Measurements from ENCODE around the gene RNF166.
A peak's percentile ranks its signal among the peaks of the same experiment; 100 is the strongest.

Gene RNF166

DNA sequence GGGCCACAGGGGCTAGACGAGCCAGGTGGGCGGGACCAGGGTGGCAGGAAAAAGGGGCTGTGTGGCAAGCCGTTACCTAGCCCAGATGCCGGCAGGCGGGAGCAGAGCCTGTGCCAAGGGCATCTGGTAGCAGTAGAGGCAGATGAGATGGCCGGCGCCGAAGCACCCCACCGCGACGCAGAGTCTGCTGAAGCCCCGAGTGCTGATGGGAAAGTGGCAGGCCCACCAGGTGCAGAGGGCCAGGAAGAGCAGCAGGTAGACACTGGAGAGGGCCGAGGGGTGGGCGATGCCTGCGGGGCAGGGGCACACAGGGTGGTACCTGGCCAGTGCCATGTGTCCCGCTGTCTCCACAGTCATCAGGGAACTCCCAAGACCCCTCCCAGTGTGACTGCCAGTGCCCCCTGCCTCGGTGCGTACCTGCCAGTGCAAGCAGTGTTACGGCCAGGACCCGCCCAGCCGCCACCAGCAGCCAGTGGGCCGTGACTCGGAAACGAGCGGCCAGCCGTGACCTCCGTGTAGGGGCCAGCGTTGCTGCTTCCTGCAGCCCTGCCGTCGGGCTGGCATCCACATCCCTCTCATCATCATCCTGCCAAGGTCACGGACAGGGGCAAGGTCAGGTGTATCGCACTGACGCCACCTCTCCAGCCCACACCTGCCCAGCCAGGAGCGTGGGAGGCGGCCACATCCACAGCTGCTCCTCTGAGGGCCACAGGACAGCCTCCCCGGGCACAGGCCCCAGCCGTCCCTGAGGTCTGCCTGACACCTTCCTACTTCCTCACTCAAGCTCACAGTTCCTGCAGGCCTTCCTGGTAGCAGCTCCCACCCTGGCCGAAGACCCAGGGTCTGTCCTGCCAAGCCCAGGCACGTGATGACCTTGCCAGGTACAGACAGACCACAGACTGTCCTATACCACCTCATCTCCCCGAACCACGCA, 32.2 kb upstream of the RNF166 start:
- DNase-seq: no peak

DNA sequence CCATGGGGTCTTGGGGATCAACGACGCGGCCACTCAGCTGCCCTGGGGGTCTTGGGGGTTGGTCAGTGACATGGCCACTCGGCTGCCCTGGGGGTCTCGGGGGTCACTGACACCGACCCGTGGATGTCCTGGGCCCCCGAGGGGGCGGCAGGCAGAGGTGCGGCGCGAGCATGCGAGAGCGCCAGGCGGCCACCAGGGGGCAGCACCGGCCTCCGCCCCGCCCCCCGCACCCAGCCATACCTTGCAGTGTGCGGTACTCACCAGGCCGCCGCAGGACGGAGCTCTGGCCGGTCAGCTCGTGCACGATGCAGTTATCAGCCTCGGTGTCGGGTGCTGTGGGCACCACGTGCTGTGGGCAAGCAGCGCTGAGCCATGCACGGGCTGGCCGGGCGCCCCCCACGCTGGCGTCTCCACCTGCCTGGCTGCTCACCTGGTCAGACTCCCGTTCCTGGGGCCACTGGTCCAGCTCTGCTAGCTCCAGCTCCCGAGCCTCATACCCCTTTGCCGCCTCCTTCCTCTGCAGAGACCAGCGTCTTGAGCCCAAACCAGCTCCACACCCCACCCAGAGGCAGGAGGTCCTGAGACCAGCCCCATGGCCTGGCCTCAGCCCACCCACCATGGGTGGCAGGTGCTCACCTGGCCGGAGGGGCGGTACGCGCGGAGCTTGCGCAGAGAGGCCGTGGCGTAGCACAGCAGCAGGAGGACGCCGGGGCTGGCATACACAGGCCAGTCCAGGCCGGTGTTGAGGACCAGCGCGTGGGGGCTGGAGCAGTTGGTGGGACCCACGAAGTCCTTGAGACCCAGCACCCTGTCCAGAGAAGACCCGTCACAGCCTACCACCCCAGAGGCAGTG, 31.3 kb upstream of the RNF166 start:
- DNase-seq: no peak

- no peak for DNase-seq
These were observed 30.3 kb upstream of the RNF166 start for GRCh38 chr16:88736496-88736895.

DNA sequence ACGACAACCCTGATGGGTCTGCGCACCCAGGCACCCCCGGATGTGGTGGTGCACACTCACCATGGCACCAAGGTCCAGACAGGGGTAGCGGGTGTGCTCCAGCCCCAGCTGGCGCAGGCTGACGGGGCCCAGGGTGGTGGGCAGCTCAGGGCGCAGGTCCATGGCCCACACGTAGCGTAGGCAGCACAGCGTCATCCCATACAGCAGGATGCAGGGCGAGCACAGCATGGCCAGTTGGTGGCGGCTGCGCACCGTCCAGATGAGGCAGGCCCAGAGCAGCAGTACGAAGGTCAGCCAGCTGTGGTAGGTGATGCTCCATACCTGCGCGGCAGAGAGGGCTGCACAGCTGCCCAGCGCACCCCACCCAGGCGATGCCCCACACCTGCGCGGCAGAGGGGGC, 29.9 kb upstream of the RNF166 start:
- no peak for DNase-seq

- no peak for DNase-seq
These were observed 29.4 kb upstream of the RNF166 start for GRCh38 chr16:88735616-88736015.

DNA sequence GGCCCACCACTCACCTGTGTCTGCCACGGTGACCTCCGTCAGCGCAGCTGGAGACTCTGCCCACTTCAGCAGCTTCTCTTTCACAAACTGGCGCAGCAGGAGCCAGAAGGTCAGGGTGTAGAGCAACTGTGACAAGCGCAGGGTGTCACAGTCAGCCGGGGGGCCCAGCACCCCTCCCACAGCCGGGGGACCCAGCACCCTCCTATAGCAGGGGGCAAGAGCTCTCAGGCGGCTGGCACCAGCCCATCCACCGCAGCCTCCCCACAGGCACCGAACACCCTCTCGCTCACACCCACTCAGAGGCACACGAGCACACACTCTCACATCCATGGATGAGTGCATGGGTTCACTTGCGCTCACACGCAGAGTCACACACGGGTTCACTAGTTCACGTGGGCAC, 28.9 kb upstream of the RNF166 start:
- DNase-seq: no peak

DNA sequence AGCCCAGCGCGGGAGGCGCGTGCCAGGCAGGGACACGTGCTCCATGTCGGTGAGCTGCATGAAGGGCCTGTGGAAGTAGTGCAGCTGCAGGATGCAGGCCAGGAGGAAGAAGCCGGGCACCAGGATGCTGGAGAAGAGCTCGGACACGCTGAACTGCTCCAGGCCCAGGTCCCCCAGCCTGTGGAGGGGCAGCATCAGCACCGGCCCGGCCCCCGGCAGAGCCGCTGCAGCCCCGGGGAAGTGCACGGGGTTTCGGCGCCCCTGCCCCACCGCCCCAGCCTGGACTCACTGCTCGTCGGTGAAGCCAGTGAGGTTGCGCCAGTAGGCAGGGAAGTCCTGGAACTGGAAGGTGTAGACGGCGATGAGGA, 28.1 kb upstream of the RNF166 start:
- no peak for DNase-seq

GRCh38 chr16:88733630-88734360, 27.6 kb upstream of the RNF166 start:
- DNase-seq: no peak

GRCh38 chr16:88732961-88733294, 26.7 kb upstream of the RNF166 start:
- no peak for DNase-seq

DNA sequence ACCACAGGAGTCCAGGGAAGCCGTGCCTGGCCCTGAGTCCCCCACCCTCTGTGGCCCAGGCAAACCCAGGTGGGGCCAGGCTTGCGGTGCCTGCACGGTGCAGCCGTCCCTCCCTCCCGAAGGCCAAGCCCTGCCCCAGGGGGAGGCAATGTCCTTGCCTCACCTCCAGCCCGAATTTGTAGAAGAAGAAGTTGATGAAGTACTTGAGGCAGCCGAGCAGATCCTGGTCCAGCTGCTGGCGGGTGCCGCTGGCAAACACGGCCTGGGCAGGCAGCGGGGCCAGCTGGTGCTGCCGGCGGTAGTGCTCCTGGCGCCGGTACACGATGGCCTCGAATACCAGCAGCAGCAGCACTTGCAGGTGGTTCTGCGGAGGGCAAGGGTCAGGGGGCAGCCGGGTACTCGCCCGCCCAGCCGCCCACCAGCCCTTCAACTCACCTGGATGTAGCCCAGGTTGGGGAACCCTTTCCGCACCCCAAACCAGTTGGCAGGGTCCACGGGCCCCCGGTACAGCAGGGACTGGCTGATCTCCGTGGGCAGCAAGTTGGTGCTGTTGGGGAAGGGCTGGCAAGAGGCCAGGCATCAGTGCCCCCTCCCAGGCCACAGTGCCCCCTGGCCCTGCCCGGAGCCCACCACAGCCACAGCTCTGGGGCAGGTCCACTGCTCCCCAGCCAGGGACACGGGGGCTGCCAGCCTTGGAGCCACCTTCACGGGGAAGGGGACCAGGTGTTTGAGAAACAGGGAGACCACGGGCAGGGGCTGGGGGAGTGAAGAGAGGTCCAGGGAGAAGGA, 26.2 kb upstream of the RNF166 start:
- peak; percentile 27 for DNase-seq

GRCh38 chr16:88731699-88732098, 25.5 kb upstream of the RNF166 start:
- DNase-seq: no peak

DNA sequence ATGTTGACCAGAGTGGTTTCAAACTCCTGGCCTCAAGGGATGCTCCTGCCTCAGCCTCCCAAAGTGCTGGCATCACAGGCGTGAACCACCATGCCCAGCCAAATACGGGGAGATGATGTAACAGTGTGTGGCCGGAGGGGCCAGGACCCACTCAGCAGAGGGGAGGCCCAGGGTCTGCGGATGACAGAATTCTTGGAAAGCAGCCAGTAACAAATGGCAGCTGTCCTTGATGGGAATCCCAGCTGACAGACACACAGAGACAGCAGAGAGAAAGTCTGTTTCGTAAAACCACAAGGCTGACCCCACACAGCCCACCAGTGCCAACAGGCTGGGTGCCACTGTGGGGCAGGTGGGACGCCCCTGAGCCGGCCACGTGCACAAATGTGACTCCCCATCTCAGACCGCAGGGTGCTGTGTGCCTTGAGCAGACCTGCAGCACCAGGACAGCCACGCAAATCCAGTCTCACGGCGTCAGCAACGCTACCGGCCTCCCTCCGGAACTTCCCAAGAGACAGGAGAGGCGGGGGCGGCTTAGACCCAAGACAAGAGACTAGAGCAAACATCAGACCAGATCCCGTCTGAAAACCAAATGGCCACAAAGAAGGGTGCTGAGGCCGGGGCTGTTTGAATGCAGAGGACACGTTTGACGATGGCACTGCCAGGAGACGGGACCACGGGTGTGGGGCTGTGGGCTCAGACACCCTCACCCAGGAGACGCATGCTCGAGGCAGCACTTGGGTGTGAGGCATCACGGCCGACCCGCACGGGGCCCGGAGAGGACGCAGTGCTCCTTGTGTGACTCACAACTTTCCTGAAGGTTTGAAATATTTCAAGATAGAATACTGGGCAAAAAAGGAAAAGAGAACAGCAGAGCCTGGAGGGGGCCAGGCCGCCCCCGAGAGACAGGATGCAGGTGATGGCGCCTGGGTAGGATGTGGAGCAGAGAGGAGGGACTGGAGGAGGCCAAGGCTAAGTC, 24.7 kb upstream of the RNF166 start:
- no peak for DNase-seq

DNA sequence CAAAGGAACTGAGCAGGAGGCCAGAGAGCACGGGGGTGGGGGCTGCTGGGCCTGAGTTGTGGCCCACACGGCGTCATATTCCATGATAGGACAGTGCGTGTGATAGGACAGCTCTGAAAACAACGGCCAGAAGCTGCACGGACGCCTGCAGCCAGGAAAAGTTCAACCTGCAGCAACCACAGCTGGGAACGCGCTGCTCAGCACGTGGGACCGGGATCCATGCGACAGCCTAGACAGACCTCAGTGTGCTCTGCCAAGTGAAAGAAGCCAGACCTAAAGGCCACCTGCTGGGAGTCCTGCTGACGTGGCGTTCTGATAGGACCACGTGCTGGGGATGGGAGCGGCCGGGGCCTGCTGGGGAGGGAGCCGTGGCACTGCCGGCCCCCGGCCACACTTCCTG, 21.7 kb upstream of the RNF166 start:
- DNase-seq: no peak

GRCh38 chr16:88726981-88727380, 20.8 kb upstream of the RNF166 start:
- no peak for DNase-seq

DNA sequence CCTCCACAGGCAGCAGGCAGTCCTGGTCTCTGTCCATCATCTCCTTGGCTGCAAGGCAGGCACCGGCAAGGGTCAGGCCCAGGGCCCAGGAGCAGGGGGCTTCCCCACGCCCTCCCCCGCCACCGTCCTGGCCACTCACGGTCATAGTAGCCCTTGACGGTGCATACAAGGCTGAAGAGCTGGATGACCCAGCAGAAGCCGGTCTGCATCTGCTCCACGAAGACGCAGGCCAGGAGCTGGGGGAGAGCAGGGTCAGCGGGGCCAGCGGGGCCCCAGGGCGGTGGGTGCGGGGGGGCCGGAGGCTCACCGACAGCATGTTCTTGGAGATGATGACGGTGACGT, 20.2 kb upstream of the RNF166 start:
- DNase-seq: no peak

GRCh38 chr16:88725609-88726407, 19.6 kb upstream of the RNF166 start:
- no peak for DNase-seq

- no peak for DNase-seq
These were observed 18.8 kb upstream of the RNF166 start for GRCh38 chr16:88724855-88725555.

DNA sequence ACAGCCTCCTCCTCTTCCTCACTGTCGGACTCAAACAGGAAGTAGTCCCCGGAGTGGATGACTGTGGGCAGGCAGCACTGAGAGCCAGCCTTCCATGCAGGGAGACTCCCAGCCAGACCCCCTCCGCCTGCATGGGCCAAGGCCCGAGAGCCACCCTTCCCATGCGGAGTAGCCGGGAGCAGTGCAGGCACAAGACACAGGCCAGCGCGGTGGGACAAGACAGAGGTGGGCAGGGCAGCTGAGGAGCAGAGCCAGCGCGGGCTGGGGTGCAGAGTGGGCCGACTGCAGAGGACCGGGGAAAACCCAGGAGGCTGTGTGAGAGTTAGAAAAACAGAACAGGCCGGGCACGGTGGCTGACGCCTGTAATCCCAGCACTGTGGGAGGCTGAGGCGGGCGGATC, 17.7 kb upstream of the RNF166 start:
- DNase-seq: no peak

GRCh38 chr16:88723507-88723887, 17.3 kb upstream of the RNF166 start:
- DNase-seq: no peak
